Endometrial microvascular endothelial cells (primary cell): ENCODE data around the gene TP63. TPM values are rescaled to one million over a fixed set of nuclear protein-coding genes. Genes with fewer than 3 reads are reported as not detected.
"Not testable (repeated sequence)": the region's sequence is repeated elsewhere in the genome, so short reads cannot be mapped to it uniquely, and the experiment has no call there.

Experiments used
- in situ Hi-C: cut with HindIII; loops from 2 replicates; pipeline ENCODE4 v1.10.0; 2017; ENCODE audit warnings: low sequenced_read_pairs, low pct_unique_long_range_greater_than_20kb; ENCODE audit errors: inconsistent ontology term
- total RNA-seq: library from RNA; depleted of rRNA; stranded (reverse); fragments of >200 nt; gene quantifications from one replicate; pipeline ENCODE4 v1.2.3, GENCODE V29; 2015; ENCODE audit errors: inconsistent ontology term

The TP63 gene
- total RNA-seq, 1 donor from 2014 or later = not detected

- in situ Hi-C loops = no loop called here
Observed at GRCh38 chr3:189622629-189623028, 8.6 kb upstream of the TP63 start.

- in situ Hi-C loops = no loop called here
Observed at GRCh38 chr3:189624130-189624529, 7.1 kb upstream of the TP63 start.

- in situ Hi-C loops = no loop called here
Observed at GRCh38 chr3:189625071-189625470, 6.1 kb upstream of the TP63 start.

- in situ Hi-C loops = no loop called here
Observed at GRCh38 chr3:189625572-189625971, 5.6 kb upstream of the TP63 start.

GRCh38 chr3:189626286-189626685 lies 4.9 kb upstream of the TP63 start:
- in situ Hi-C loops = no loop called here

GRCh38 chr3:189629803-189630455 lies 1.3 kb upstream of the TP63 start:
- in situ Hi-C loops = no loop called here

- in situ Hi-C loops = no loop called here
Observed at GRCh38 chr3:189630767-189631372, 319 bp upstream of the TP63 start.

- in situ Hi-C loops = no loop called here
Observed at GRCh38 chr3:189631409-189631808, 220 bp downstream of the TP63 start.

- in situ Hi-C loops = no loop called here
Observed at GRCh38 chr3:189632242-189632641, 1.1 kb downstream of the TP63 start.

GRCh38 chr3:189635339-189635738 lies 4.2 kb downstream of the TP63 start:
- in situ Hi-C loops = no loop called here

- in situ Hi-C loops = no loop called here
Observed at GRCh38 chr3:189636048-189636447, 4.9 kb downstream of the TP63 start.

- in situ Hi-C loops = no loop called here
Observed at GRCh38 chr3:189637750-189638149, 6.6 kb downstream of the TP63 start.

- in situ Hi-C loops = no loop called here
Observed at GRCh38 chr3:189638276-189639031, 7.3 kb downstream of the TP63 start.

- in situ Hi-C loops = no loop called here
Observed at GRCh38 chr3:189641776-189642175, 10.6 kb downstream of the TP63 start.

- in situ Hi-C loops = no loop called here
Observed at GRCh38 chr3:189646853-189647542, 15.8 kb downstream of the TP63 start.

GRCh38 chr3:189652042-189652441 lies 20.9 kb downstream of the TP63 start:
- in situ Hi-C loops = no loop called here

GRCh38 chr3:189655617-189656016 lies 24.4 kb downstream of the TP63 start:
- in situ Hi-C loops = no loop called here

- in situ Hi-C loops = no loop called here
Observed at GRCh38 chr3:189659571-189659970, 28.4 kb downstream of the TP63 start.

- in situ Hi-C loops = no loop called here
Observed at GRCh38 chr3:189664311-189664710, 33.1 kb downstream of the TP63 start.

- in situ Hi-C loops = not testable (repeated sequence)
Observed at GRCh38 chr3:189672346-189672745, 41.2 kb downstream of the TP63 start.
